GM12878 (cell line): Measurements from ENCODE around the gene USP34. TPM values are rescaled to one million over a fixed set of nuclear protein-coding genes. Genes with fewer than 3 reads are reported as not detected.

Experiments
- ATAC-seq: fragments of 200-7000 bp; cut with Tn5 transposase; 3 replicates; pipeline ENCODE4 v1.9.1; 2020; ENCODE audit warnings: mild to moderate bottlenecking, moderate library complexity
- BruUV-seq: library from RNA; stranded (reverse); fragments of 400-500 nt; replicated peaks from 2 replicates; lab custom pipeline; 2021; lab: Mats Ljungman, UMichigan
- CTCF ChIA-PET: fragments of 300-600 bp; sonication (Branson Sonifier 250); formaldehyde crosslinking; extraction: SDS; loops from one replicate; lab custom pipeline; 2021; ENCODE audit warnings: inconsistent platforms; lab: Yijun Ruan, JAX
- POLR2A ChIA-PET: fragments of 350-600 bp; formaldehyde crosslinking; extraction: SDS; loops from one replicate; lab custom pipeline; 2021; ENCODE audit warnings: inconsistent platforms; lab: Charles Lee
- RAD21 ChIA-PET: fragments of 300-600 bp; sonication (Branson Sonifier 250); formaldehyde crosslinking; loops from one replicate; lab custom pipeline; 2023; ENCODE audit warnings: antibody characterized with exemption; ENCODE audit not compliant: unreplicated experiment; lab: Charles Lee
- SMC1A ChIA-PET: fragments of 300-600 bp; sonication (Branson Sonifier 250); formaldehyde crosslinking; loops from one replicate; lab custom pipeline; 2023; ENCODE audit not compliant: unreplicated experiment, uncharacterized antibody; lab: Charles Lee
- DNase-seq: peaks from one replicate; pipeline ENCODE4 v3.0.0-alpha.2; 2011; ENCODE audit warnings: low read depth, low spot score
- FAIRE-seq: peaks from 3 replicates; lab custom pipeline; 2011; peaks lifted over from hg19 to GRCh38; lab: Jason Lieb, UNC
- H2AFZ ChIP-seq: 2 replicates; pipeline ENCODE4 v1.6.0; 2011; ENCODE audit warnings: low read depth, low read length, control low read depth; ENCODE audit not compliant: control insufficient read depth
- H3K27ac ChIP-seq: 2 replicates; pipeline ENCODE4 v1.5.1; 2011; ENCODE audit warnings: control low read depth; ENCODE audit not compliant: control insufficient read depth, insufficient read depth
- H3K27me3 ChIP-seq, 2 experiments: replicated peaks in 1 of 2; 2 replicates each; pipeline versions ENCODE4 v1.6.0 to v1.6.1; 2011; ENCODE audit warnings: low read length in 1 of 2; ENCODE audit not compliant: control insufficient read depth in 2 of 2, insufficient read depth in 2 of 2
- H3K36me3 ChIP-seq, 2 experiments: 2 replicates each; pipeline ENCODE4 v1.5.1; 2011; ENCODE audit warnings: low read length in 1 of 2; ENCODE audit not compliant: control insufficient read depth in 2 of 2, insufficient read depth in 2 of 2
- H3K4me1 ChIP-seq: 2 replicates; pipeline ENCODE4 v1.6.1; 2011; ENCODE audit warnings: mild to moderate bottlenecking, low read length, moderate library complexity, mixed read lengths; ENCODE audit not compliant: control insufficient read depth, insufficient read depth
- H3K4me2 ChIP-seq: 2 replicates; pipeline ENCODE4 v1.6.0; 2011; ENCODE audit warnings: control low read depth; ENCODE audit not compliant: control insufficient read depth, insufficient read depth
- H3K4me3 ChIP-seq: fragments of 200-600 bp; sonication (generic); 2 replicates; pipeline ENCODE4 v1.5.1; 2016
- H3K79me2 ChIP-seq: 2 replicates; pipeline ENCODE4 v1.6.0; 2011; ENCODE audit warnings: low read length; ENCODE audit not compliant: control insufficient read depth, insufficient read depth
- H3K9ac ChIP-seq: 2 replicates; pipeline ENCODE4 v1.8.0; 2011; ENCODE audit warnings: low read length, control low read depth, mixed read lengths; ENCODE audit not compliant: control insufficient read depth, insufficient read depth
- H3K9me3 ChIP-seq: replicated peaks from 3 replicates; pipeline ENCODE4 v1.5.1; 2011; ENCODE audit warnings: mild to moderate bottlenecking, low read length; ENCODE audit not compliant: control insufficient read depth, insufficient read depth
- H4K20me1 ChIP-seq: 2 replicates; pipeline ENCODE4 v1.6.0; 2011; ENCODE audit not compliant: control insufficient read depth, insufficient read depth
- CREB1 ChIP-seq: IDR thresholded peaks from 2 replicates; pipeline ENCODE4 v1.6.1; 2012; ENCODE audit warnings: low read depth, mild to moderate bottlenecking, inconsistent platforms
- NFXL1 ChIP-seq: fragments of 450-650 bp; IDR thresholded peaks from 2 replicates; pipeline ENCODE4 v1.6.1; 2017; ENCODE audit warnings: antibody characterized with exemption, mild to moderate bottlenecking, borderline replicate concordance
- ZNF622 ChIP-seq: fragments of 450-650 bp; IDR thresholded peaks from 2 replicates; pipeline ENCODE4 v1.6.1; 2017; ENCODE audit warnings: mild to moderate bottlenecking, inconsistent platforms
- WGBS: methylation state at CpG from one replicate; pipeline ENCODE4 v1.1.6; 2016; ENCODE audit warnings: low lambda C conversion rate; ENCODE audit not compliant: insufficient replicate concordance, insufficient coverage; ENCODE audit errors: missing lambda C conversion rate; 5-methylcytosine and 5-hydroxymethylcytosine counted together
- in situ Hi-C: fragments of 300-500 bp; cut with MboI; formaldehyde crosslinking; loops from 9 replicates; pipeline ENCODE4 v1.14.3; 2018; ENCODE audit warnings: mixed read lengths
- intact Hi-C: fragments of 100-400 bp; cut with micrococcal nuclease; formaldehyde crosslinking; loops from one replicate; pipeline ENCODE4 v1.14.2; 2022; ENCODE audit not compliant: unreplicated experiment
- polyA plus RNA-seq, 11 experiments: library from polyadenylated mRNA; depleted of rRNA in 4 of 11; unstranded in 6 of 11; stranded (reverse) in 5 of 11; fragments of >200 nt; fragmentation: Nextera tagmentation in 4 of 11; fragmentation: Illumina TruSeq in 1 of 11; extraction: Ambion mirVana in 4 of 11; extraction: Trizol in 1 of 11; gene quantifications; 1 replicate in 1 of 11; 2 replicates in 10 of 11; pipeline versions ENCODE4 v1.2.1 to v1.2.3, GENCODE V29; 2011 to 2016; ENCODE audit warnings: inconsistent platforms in 2 of 11, missing spikeins in 2 of 11, low read depth in 1 of 11
- total RNA-seq, 4 experiments: library from RNA; depleted of rRNA in 3 of 4; stranded (reverse); fragments of >200 nt in 3 of 4; fragmentation: Illumina TruSeq in 1 of 4; extraction: Trizol in 1 of 4; gene quantifications; 2 replicates each; pipeline versions ENCODE4 v1.2.1 to v1.2.3, GENCODE V29; 2013 to 2021
- TF ChIP-seq, protein P1 (sequence below): fragments of 450-650 bp; IDR thresholded peaks from 2 replicates; pipeline ENCODE4 v1.6.1; 2018; ENCODE audit warnings: mild to moderate bottlenecking, low read depth, moderate library complexity; ENCODE audit not compliant: partially characterized antibody
- TF ChIP-seq, protein P2 (sequence below): fragments of 450-650 bp; formaldehyde crosslinking; IDR thresholded peaks from 2 replicates; pipeline ENCODE4 v1.5.0; 2022; ENCODE audit warnings: mild to moderate bottlenecking, missing genetic modification characterization

USP34 gene
- total and polyA plus RNA-seq, 10 of the 15 experiments (the other 5 are each of a cell fraction or from before 2014, with no cell fraction given): 26.2 to 106 (median 62.1) TPM

DNA sequence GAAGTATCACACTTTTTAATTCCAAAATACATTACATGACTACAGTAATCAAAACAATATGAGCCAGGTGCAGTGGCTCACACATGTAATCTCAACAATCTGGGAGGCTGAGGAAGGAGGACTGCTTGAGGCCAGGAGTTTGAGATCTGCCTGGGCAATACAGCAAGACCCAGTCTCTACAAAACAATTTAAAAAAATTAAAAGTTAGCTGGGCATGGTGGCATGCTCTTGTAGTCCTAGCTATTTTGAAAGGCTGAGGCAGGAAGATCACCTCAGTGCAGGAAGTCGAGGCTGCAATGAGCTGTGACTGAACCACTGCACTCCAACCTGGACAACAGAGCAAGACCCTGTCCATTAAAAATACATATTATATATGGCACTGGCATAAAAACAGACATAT, 109.8 kb downstream of the USP34 start:
- H3K36me3 ChIP-seq: peaks cover 0 to 11% of the 10 kb centered on the region in 2 experiments; a peak in 2 of 4 replicates
- in situ Hi-C loops: no loop called here
- FAIRE-seq: no peak
- H3K27me3 ChIP-seq: no peaks in the 10 kb centered on the region
- no peak overlapping the region for H2AFZ ChIP-seq
- H3K4me2 ChIP-seq: no peak overlapping the region
- H3K4me3 ChIP-seq: no peak overlapping the region
- POLR2A ChIA-PET: no interaction called here
- TF ChIP-seq ZNF622: no peak
- TF ChIP-seq, protein P1, sequence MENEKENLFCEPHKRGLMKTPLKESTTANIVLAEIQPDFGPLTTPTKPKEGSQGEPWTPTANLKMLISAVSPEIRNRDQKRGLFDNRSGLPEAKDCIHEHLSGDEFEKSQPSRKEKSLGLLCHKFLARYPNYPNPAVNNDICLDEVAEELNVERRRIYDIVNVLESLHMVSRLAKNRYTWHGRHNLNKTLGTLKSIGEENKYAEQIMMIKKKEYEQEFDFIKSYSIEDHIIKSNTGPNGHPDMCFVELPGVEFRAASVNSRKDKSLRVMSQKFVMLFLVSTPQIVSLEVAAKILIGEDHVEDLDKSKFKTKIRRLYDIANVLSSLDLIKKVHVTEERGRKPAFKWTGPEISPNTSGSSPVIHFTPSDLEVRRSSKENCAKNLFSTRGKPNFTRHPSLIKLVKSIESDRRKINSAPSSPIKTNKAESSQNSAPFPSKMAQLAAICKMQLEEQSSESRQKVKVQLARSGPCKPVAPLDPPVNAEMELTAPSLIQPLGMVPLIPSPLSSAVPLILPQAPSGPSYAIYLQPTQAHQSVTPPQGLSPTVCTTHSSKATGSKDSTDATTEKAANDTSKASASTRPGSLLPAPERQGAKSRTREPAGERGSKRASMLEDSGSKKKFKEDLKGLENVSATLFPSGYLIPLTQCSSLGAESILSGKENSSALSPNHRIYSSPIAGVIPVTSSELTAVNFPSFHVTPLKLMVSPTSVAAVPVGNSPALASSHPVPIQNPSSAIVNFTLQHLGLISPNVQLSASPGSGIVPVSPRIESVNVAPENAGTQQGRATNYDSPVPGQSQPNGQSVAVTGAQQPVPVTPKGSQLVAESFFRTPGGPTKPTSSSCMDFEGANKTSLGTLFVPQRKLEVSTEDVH: no peak
- no peak for TF ChIP-seq CREB1
- TF ChIP-seq, all 136 proteins: peak for 0
- H3K4me1 ChIP-seq: peaks cover 3% of the 10 kb centered on the region; the same call in 1 of the 2 replicates
- BruUV-seq: no TSS peak
- no peak overlapping the region for H3K9ac ChIP-seq
- no peak overlapping the region for H3K27ac ChIP-seq
- H3K9me3 ChIP-seq: no peaks in the 10 kb centered on the region; the same call in 1 of the 3 replicates
- DNase-seq: no peak
- no peak for ATAC-seq
- ChIA-PET CTCF (interaction anchor here (0.6 kb wide), 1 partner anchor 85 kb away, joined by 3 read pairs; no protein-coding TSS in a partner anchor), SMC1A (interaction anchor here (1.0 to 1.4 kb wide), 3 partner anchors 9 to 17 kb away, joined by 3 to 4 read pairs (median 3); no protein-coding TSS in a partner anchor), RAD21 (no interaction called here)
- no peaks in the 10 kb centered on the region for H4K20me1 ChIP-seq
- intact Hi-C loops: no loop called here
- 100% methylated on average over 1 of the region's 1 CpG for WGBS
- H3K79me2 ChIP-seq: peaks cover 13% of the 10 kb centered on the region

DNA sequence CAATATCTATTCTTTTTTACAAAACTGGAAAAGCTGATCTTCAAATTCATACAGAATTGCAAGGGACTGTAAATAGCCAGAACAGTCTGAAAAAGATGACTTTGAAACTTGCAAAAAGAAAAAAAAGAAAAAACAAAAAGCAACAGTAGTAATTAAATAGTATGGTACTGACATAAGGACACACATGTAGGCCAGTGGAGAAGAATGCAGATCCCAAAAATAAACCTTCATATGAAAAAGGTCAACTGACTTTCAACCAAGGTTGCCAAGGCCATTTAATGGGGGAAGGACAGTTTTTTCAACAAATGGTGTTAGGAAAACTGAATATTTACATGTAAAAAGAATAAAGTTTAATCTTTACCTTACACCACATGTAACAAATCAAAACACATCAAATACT, 111.8 kb downstream of the USP34 start:
- CTCF ChIA-PET: interaction anchor here (0.7 kb wide), 1 partner anchor 10 kb away, joined by 3 read pairs; no protein-coding TSS in a partner anchor
- no peak overlapping the region for H3K4me3 ChIP-seq
- H3K4me1 ChIP-seq: peaks cover 3% of the 10 kb centered on the region; the same call in 1 of the 2 replicates
- H3K4me2 ChIP-seq: no peak overlapping the region
- FAIRE-seq: no peak
- H2AFZ ChIP-seq: no peak overlapping the region
- no peak overlapping the region for H3K27ac ChIP-seq
- no peak overlapping the region for H3K9ac ChIP-seq
- SMC1A ChIA-PET: interaction anchor here (0.6 to 1.6 kb wide), 2 partner anchors 9 to 10 kb away, joined by 3 read pairs; no protein-coding TSS in a partner anchor
- peaks cover 3% of the 10 kb centered on the region; the same call in 2 of the 3 replicates for H3K9me3 ChIP-seq
- no peaks in the 10 kb centered on the region for H4K20me1 ChIP-seq
- intact Hi-C loops (no loop called here), in situ Hi-C loops (no loop called here)
- no TSS peak for BruUV-seq
- peaks cover 13% of the 10 kb centered on the region for H3K79me2 ChIP-seq
- H3K36me3 ChIP-seq: peaks cover 0 to 9% of the 10 kb centered on the region in 2 experiments; a peak in 2 of 4 replicates
- RAD21 ChIA-PET: interaction anchor here (0.6 to 1.2 kb wide), 2 partner anchors 60 to 273 kb away, joined by 3 to 5 read pairs; no protein-coding TSS in a partner anchor
- no peaks in the 10 kb centered on the region for H3K27me3 ChIP-seq
- POLR2A ChIA-PET: interaction anchor here (0.6 kb wide), 1 partner anchor 16 kb away, joined by 5 read pairs; no protein-coding TSS in a partner anchor
- no peak for DNase-seq
- no peak for ATAC-seq
- TF ChIP-seq NFXL1: no peak
- TF ChIP-seq, protein P2, sequence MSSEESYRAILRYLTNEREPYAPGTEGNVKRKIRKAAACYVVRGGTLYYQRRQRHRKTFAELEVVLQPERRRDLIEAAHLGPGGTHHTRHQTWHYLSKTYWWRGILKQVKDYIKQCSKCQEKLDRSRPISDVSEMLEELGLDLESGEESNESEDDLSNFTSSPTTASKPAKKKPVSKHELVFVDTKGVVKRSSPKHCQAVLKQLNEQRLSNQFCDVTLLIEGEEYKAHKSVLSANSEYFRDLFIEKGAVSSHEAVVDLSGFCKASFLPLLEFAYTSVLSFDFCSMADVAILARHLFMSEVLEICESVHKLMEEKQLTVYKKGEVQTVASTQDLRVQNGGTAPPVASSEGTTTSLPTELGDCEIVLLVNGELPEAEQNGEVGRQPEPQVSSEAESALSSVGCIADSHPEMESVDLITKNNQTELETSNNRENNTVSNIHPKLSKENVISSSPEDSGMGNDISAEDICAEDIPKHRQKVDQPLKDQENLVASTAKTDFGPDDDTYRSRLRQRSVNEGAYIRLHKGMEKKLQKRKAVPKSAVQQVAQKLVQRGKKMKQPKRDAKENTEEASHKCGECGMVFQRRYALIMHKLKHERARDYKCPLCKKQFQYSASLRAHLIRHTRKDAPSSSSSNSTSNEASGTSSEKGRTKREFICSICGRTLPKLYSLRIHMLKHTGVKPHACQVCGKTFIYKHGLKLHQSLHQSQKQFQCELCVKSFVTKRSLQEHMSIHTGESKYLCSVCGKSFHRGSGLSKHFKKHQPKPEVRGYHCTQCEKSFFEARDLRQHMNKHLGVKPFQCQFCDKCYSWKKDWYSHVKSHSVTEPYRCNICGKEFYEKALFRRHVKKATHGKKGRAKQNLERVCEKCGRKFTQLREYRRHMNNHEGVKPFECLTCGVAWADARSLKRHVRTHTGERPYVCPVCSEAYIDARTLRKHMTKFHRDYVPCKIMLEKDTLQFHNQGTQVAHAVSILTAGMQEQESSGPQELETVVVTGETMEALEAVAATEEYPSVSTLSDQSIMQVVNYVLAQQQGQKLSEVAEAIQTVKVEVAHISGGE (CRISPR knock-in tag): no peak
